ENCODE results near the gene HAUS7. TPM values are rescaled to one million over a fixed set of nuclear protein-coding genes. Genes with fewer than 3 reads are reported as not detected.

The HAUS7 gene
- total RNA-seq, 2 donors from 2014 or later, result 10.5 to 15.9 TPM

DNA sequence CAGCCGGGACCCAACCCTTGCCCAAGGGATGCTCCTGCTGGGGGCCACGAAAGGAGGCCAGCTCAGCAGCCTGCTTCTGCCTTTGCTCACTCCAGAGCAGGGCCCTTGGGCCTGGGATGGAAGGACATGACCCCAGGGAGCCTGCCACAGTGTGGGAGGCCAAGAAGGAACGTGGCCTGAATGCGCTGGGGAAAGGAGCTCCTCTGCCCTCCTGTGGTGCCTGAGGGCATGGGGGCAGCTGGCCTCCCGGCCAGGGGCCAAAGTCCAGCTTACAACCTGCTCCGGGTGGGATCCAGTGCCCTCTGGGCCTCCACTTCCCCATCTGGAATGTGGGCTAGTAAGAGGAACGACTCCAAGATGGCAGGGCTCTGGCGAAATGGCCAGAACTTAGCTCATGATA lies 45.1 kb upstream of the HAUS7 start:
- no peak for TF ChIP-seq CTCF (IDR thresholded peaks at IDR 0.05)
- DNase-seq (ENCODE audit: low spot score), result no peak
- H3K27me3 ChIP-seq, result peaks cover 0 to 18% of the 10 kb centered on the region in 2 donors

GRCh38 chrX:153514259-153514658 lies 43.9 kb upstream of the HAUS7 start:
- H3K4me1 ChIP-seq, result no peaks in the 10 kb centered on the region
- H3K9me3 ChIP-seq, result no peaks in the 10 kb centered on the region
- no peak overlapping the region for H3K4me3 ChIP-seq
- H3K27me3 ChIP-seq, result peaks cover 0 to 12% of the 10 kb centered on the region in 2 donors
- no peak overlapping the region for H3K27ac ChIP-seq
- H3K36me3 ChIP-seq, result no peaks in the 10 kb centered on the region
- DNase-seq (ENCODE audit: low spot score), result no peak
- TF ChIP-seq CTCF (IDR thresholded peaks at IDR 0.05), result no peak

More for the DNA sequence above, 45.1 kb upstream of the HAUS7 start:
- Histone ChIP-seq H3K27ac (no peak overlapping the region), H3K4me3 (no peak overlapping the region), H3K36me3 (no peaks in the 10 kb centered on the region), H3K4me1 (no peaks in the 10 kb centered on the region), H3K9me3 (no peaks in the 10 kb centered on the region)

DNA sequence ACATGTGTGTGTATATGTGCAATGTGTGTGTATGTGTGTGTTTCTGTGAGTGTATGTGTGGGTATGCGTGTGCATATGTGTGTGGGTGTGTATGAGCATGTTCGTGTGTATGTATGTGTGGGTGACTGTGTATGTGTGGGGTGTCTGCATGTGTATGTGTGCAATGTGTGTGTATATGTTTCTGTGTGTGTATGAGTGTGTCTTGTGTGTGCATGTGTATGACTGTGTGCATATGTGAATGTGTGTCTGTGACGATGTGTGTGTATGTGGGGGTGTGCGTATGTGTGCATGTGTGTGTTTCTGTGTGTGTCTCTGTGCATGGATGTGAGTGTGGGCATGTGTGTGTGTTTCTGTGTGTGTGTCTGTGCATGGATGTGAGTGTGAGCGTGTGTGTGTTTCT lies 42.9 kb upstream of the HAUS7 start:
- Histone ChIP-seq H3K27me3 (peaks cover 0 to 3% of the 10 kb centered on the region in 2 donors), H3K27ac (no peak overlapping the region), H3K4me3 (no peak overlapping the region), H3K9me3 (no peaks in the 10 kb centered on the region), H3K4me1 (no peaks in the 10 kb centered on the region), H3K36me3 (no peaks in the 10 kb centered on the region)
- TF ChIP-seq CTCF (IDR thresholded peaks at IDR 0.05), result no peak
- DNase-seq (ENCODE audit: low spot score), result no peak

DNA sequence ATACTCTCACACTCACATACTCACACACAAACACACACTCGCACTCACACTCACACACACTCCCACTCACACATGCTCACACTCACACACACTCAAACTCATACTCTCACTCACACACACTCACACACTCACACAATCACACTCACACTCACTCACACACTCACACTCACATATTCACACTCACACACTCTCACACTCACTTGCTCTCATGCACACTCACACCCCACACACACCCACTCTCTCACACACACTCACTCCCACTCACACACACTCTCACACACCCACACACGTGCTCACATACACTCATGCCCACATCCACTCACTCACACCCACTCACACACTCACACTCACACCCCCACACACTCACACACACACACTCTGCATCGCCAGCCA lies 42.1 kb upstream of the HAUS7 start:
- Histone ChIP-seq H3K4me1 (no peaks in the 10 kb centered on the region), H3K27ac (no peak overlapping the region)
- no peak for TF ChIP-seq CTCF (IDR thresholded peaks at IDR 0.05)

DNA sequence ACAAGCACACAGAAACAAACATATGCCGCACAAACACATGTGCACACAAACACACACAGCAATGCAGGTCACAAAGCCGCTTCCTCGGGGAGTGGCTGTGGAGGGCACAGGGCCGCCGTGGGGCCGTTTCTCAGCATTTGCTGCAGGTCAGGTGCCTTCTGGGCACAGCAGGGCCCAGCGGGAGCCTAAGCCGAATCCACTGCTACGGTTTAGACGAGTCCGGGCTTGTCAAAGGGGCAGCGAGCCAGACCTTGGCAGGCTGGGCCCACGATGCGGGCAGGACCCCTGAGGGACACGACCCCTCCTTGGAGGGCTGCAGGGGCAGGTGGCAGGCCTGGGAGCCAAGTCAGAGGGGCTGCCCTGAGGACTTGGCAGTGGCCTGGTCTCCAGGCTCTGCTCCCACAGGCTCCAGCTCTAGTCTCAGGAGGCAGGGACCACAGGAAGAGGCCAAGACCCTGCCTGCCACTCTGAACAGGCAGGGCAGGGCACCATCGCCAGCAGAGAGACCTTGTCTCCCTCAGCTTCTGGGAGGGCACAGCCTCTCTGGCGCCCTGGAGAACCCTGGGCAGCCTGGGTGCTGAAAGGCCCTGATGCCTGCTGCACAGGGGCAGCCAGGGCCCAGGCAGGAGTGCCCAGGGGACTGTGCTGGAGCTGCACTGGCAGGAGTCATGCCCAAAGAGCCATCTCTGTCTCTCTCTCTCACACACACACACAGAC lies 41.6 kb upstream of the HAUS7 start:
- no peak for TF ChIP-seq CTCF (IDR thresholded peaks at IDR 0.05)
- Histone ChIP-seq H3K9me3 (no peaks in the 10 kb centered on the region), H3K36me3 (no peaks in the 10 kb centered on the region), H3K4me3 (no peak overlapping the region), H3K27ac (no peak overlapping the region), H3K27me3 (no peaks in the 10 kb centered on the region), H3K4me1 (peaks cover 0 to 3% of the 10 kb centered on the region in 2 donors)
- DNase-seq (ENCODE audit: low spot score), result no peak

More for the DNA sequence above, 42.1 kb upstream of the HAUS7 start:
- Histone ChIP-seq H3K36me3 (no peaks in the 10 kb centered on the region), H3K27me3 (no peaks in the 10 kb centered on the region), H3K9me3 (no peaks in the 10 kb centered on the region), H3K4me3 (no peak overlapping the region)
- DNase-seq (ENCODE audit: low spot score), result no peak

DNA sequence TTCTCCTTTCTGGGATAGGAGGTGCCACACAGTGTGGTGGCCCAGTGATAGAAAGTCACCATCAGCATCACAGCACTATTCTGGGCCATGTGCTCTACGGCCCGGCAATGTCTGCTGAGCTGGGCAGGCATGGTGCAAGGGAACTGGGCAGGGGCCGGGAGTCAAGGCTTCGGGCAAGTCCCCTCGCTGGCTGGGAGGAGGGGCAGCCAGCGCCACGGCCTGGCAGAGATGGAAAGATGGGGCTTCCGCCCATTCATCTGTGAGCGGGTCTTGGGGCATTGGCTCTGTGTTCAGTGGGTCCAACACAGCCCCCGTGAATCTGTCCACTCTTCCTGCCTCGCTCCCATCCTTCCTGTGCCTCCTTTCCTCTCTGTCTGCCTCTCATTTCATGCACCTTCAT lies 40.0 kb upstream of the HAUS7 start:
- Histone ChIP-seq H3K4me3 (no peak overlapping the region), H3K4me1 (peaks cover 0 to 3% of the 10 kb centered on the region in 2 donors), H3K9me3 (no peaks in the 10 kb centered on the region), H3K27ac (no peak overlapping the region), H3K27me3 (no peaks in the 10 kb centered on the region), H3K36me3 (no peaks in the 10 kb centered on the region)
- TF ChIP-seq CTCF (IDR thresholded peaks at IDR 0.05), result no peak
- no peak for DNase-seq (ENCODE audit: low spot score)

All from right atrium auricular region (tissue), 2 donors.